CD4-positive, alpha-beta T cell (primary cell): ENCODE data around the gene PHOX2A. TPM values are rescaled to one million over a fixed set of nuclear protein-coding genes. Genes with fewer than 3 reads are reported as not detected.
"Not testable (repeated sequence)": the region's sequence is repeated elsewhere in the genome, so short reads cannot be mapped to it uniquely, and the experiment has no call there.

ENCODE experiments used
- ATAC-seq: fragments of 200-7000 bp; cut with Tn5 transposase; one replicate; pipeline ENCODE4 v1.10.0; 2022; ENCODE audit warnings: mild to moderate bottlenecking; ENCODE audit not compliant: poor library complexity
- CTCF ChIA-PET: fragments of 350-600 bp; sonication (Branson Sonifier 250); formaldehyde crosslinking; loops from one replicate; lab custom pipeline; 2021; ENCODE audit warnings: antibody characterized with exemption, inconsistent platforms; lab: Charles Lee
- POLR2A ChIA-PET: fragments of 350-600 bp; sonication (Branson Sonifier 250); formaldehyde crosslinking; loops from one replicate; lab custom pipeline; 2021; ENCODE audit warnings: antibody characterized with exemption, inconsistent platforms; lab: Charles Lee
- DNase-seq, 14 experiments: peaks; one replicate each; pipeline ENCODE4 v3.0.0-alpha.2; 2013 to 2020; ENCODE audit warnings: mixed read lengths in 2 of 14
- H3K27ac ChIP-seq, 2 donors: one replicate each; pipeline versions ENCODE4 v1.5.1 to v1.7.0; 2013; ENCODE audit warnings: low read length in 2 of 2, low read depth in 1 of 2, mild to moderate bottlenecking in 1 of 2
- H3K27me3 ChIP-seq, 2 experiments: 1 replicate in 1 of 2; 2 replicates in 1 of 2; pipeline versions ENCODE4 v1.6.1 to v1.7.0; 2013; ENCODE audit warnings: low read length in 2 of 2, control low read depth in 1 of 2, mild to moderate bottlenecking in 1 of 2, moderate library complexity in 1 of 2; ENCODE audit not compliant: insufficient read depth in 2 of 2, control insufficient read depth in 1 of 2
- H3K36me3 ChIP-seq: one replicate; pipeline ENCODE4 v1.6.1; 2013; ENCODE audit warnings: low read length, control low read depth; ENCODE audit not compliant: insufficient read depth
- H3K4me1 ChIP-seq: one replicate; pipeline ENCODE4 v1.6.1; 2013; ENCODE audit warnings: low read length, control low read depth; ENCODE audit not compliant: insufficient read depth
- H3K4me3 ChIP-seq: one replicate; pipeline ENCODE4 v1.5.1; 2013; ENCODE audit warnings: mild to moderate bottlenecking, low read length, moderate library complexity
- H3K9me3 ChIP-seq, 2 experiments: 1 replicate in 1 of 2; 2 replicates in 1 of 2; pipeline versions ENCODE4 v1.6.1 to v1.7.0; 2013; ENCODE audit warnings: low read length in 2 of 2, mild to moderate bottlenecking in 2 of 2, control low read depth in 1 of 2, moderate library complexity in 1 of 2; ENCODE audit not compliant: control insufficient read depth in 1 of 2, insufficient read depth in 1 of 2
- H3K27ac Mint-ChIP-seq: one replicate; pipeline ENCODE4 v1.8.0; 2020; ENCODE audit warnings: mixed read lengths
- H3K27me3 Mint-ChIP-seq: one replicate; pipeline ENCODE4 v1.8.0; 2021; ENCODE audit warnings: mixed read lengths
- H3K36me3 Mint-ChIP-seq: one replicate; pipeline ENCODE4 v1.8.0; 2021; ENCODE audit warnings: low read depth, mixed read lengths
- H3K4me1 Mint-ChIP-seq: one replicate; pipeline ENCODE4 v1.8.0; 2021; ENCODE audit warnings: low read depth, mixed read lengths
- H3K4me3 Mint-ChIP-seq: one replicate; pipeline ENCODE4 v1.8.0; 2020; ENCODE audit warnings: mild to moderate bottlenecking, mixed read lengths
- H3K9me3 Mint-ChIP-seq: one replicate; pipeline ENCODE4 v1.8.0; 2020; ENCODE audit warnings: mixed read lengths
- CTCF ChIP-seq: fragments of 200-600 bp; IDR thresholded peaks from one replicate; pipeline ENCODE4 v1.8.0; 2022; ENCODE audit warnings: antibody characterized with exemption, mild to moderate bottlenecking
- intact Hi-C, 2 experiments: fragments of 100-400 bp; cut with DNase I in 1 of 2; cut with micrococcal nuclease in 1 of 2; formaldehyde crosslinking; loops; one replicate each; pipeline versions ENCODE4 v1.15.1 to v1.9.0; 2023 to 2025; cut with DNase I, micrococcal nuclease
- total RNA-seq, 174 experiments: library from RNA in 2 of 174; stranded (reverse) in 2 of 174; gene quantifications; one replicate each; pipeline ENCODE4 v1.2.3 and lab custom pipeline; 2021 to 2026

The PHOX2A gene
- total RNA-seq, 2 experiments from 2014 or later: not detected

- H3K4me1 Mint-ChIP-seq: no peaks in the 10 kb centered on the region
- no peaks in the 10 kb centered on the region for H3K36me3 Mint-ChIP-seq
- Histone ChIP-seq H3K27ac (no peak overlapping the region), H3K4me1 (peaks cover 3% of the 10 kb centered on the region), H3K27me3 (peaks cover 0 to 2% of the 10 kb centered on the region in 2 experiments), H3K4me3 (no peak overlapping the region), H3K36me3 (no peaks in the 10 kb centered on the region), H3K9me3 (no peaks in the 10 kb centered on the region)
- H3K9me3 Mint-ChIP-seq: peaks cover 1% of the 10 kb centered on the region
- no peak overlapping the region for H3K4me3 Mint-ChIP-seq
- no peak for DNase-seq
- no peak for ATAC-seq
- no peak overlapping the region for H3K27ac Mint-ChIP-seq
- CTCF ChIA-PET: no interaction called here
- POLR2A ChIA-PET: no interaction called here
- intact Hi-C loops: no loop called here
- TF ChIP-seq CTCF: no peak
- H3K27me3 Mint-ChIP-seq: peaks cover 41% of the 10 kb centered on the region
These were observed 30.5 kb upstream of the PHOX2A start for GRCh38 chr11:72274435-72274834.

- CTCF ChIA-PET: no interaction called here
- DNase-seq (no peak), ATAC-seq (no peak)
- peaks cover 0 to 2% of the 10 kb centered on the region in 2 experiments for H3K27me3 ChIP-seq
- H3K27ac ChIP-seq: no peak overlapping the region
- H3K27me3 Mint-ChIP-seq: peaks cover 50% of the 10 kb centered on the region
- no peak overlapping the region for H3K4me3 Mint-ChIP-seq
- intact Hi-C loops: no loop called here
- H3K9me3 ChIP-seq: no peaks in the 10 kb centered on the region
- H3K36me3 ChIP-seq: no peaks in the 10 kb centered on the region
- H3K4me1 Mint-ChIP-seq: no peaks in the 10 kb centered on the region
- TF ChIP-seq CTCF: no peak
- no peaks in the 10 kb centered on the region for H3K9me3 Mint-ChIP-seq
- H3K4me1 ChIP-seq: peaks cover 3% of the 10 kb centered on the region
- no peaks in the 10 kb centered on the region for H3K36me3 Mint-ChIP-seq
- POLR2A ChIA-PET: no interaction called here
- H3K4me3 ChIP-seq: no peak overlapping the region
- no peak overlapping the region for H3K27ac Mint-ChIP-seq
These were observed 28.0 kb upstream of the PHOX2A start for GRCh38 chr11:72271980-72272379.

DNA sequence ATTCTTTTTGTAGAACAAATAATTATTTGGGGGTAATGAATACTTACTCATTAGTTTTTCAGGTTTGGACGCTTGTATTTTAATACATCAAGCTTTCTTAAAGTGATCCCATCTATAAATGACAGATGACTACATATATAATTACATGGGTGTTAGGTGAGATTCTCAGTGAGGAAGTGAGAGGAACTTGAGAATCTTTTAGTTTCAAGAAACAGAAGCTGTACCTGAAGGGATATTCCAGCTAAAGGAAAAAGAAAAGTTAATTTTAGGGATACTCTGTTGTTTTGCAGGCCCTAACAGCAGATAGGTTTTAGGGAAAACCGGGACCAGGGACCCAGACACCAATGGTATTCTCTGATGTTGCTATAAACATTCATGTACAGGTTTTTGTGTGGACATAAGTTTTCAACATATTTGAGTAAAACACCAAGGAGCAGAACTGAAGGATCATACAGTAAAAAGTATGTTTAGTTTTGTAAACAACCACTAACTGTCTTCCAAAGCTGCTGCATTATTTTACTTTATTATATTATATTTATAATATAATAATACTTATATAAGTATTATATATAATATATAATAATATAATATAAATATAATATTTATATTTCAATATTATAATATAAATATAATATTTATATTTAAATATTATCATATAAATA lies 24.1 kb upstream of the PHOX2A start:
- Mint-ChIP-seq H3K27me3 (peaks cover 53% of the 10 kb centered on the region), H3K27ac (no peak overlapping the region)
- POLR2A ChIA-PET: no interaction called here

GRCh38 chr11:72266960-72267359 lies 23.0 kb upstream of the PHOX2A start:
- H3K27ac ChIP-seq, H3K4me1 Mint-ChIP-seq, H3K27ac Mint-ChIP-seq, DNase-seq, H3K4me1 ChIP-seq, CTCF ChIA-PET, intact Hi-C loops, ATAC-seq, H3K36me3 ChIP-seq, H3K9me3 Mint-ChIP-seq, H3K4me3 ChIP-seq, H3K9me3 ChIP-seq, POLR2A ChIA-PET, H3K4me3 Mint-ChIP-seq, H3K36me3 Mint-ChIP-seq: not testable (repeated sequence)
- peaks cover 0 to 12% of the 10 kb centered on the region in 2 experiments for H3K27me3 ChIP-seq
- H3K27me3 Mint-ChIP-seq: peaks cover 60% of the 10 kb centered on the region

More for the DNA sequence above, 24.1 kb upstream of the PHOX2A start:
- no peak for DNase-seq
- peaks cover 3% of the 10 kb centered on the region for H3K4me1 ChIP-seq
- no peak overlapping the region for H3K27ac ChIP-seq
- no peaks in the 10 kb centered on the region for H3K36me3 ChIP-seq
- no peak overlapping the region for H3K4me3 Mint-ChIP-seq
- no peak for ATAC-seq
- CTCF ChIA-PET: interaction anchor here (0.6 kb wide), 1 partner anchor 63 kb away, joined by 3 read pairs; no protein-coding TSS in a partner anchor
- H3K9me3 ChIP-seq: no peaks in the 10 kb centered on the region
- no peak for TF ChIP-seq CTCF
- H3K27me3 ChIP-seq: peaks cover 0 to 12% of the 10 kb centered on the region in 2 experiments
- intact Hi-C loops: no loop called here
- no peaks in the 10 kb centered on the region for H3K36me3 Mint-ChIP-seq
- no peaks in the 10 kb centered on the region for H3K9me3 Mint-ChIP-seq
- H3K4me3 ChIP-seq: no peak overlapping the region
- no peaks in the 10 kb centered on the region for H3K4me1 Mint-ChIP-seq
